BJ (cell line): ENCODE measurements around the gene R3HDM4. TPM values are rescaled to one million over a fixed set of nuclear protein-coding genes. Genes with fewer than 3 reads are reported as not detected.
"Not testable (repeated sequence)": the region's sequence is repeated elsewhere in the genome, so short reads cannot be mapped to it uniquely, and the experiment has no call there.

Source experiments
- CTCF ChIA-PET: fragments of 350-600 bp; formaldehyde crosslinking; extraction: SDS; loops from one replicate; lab custom pipeline; 2021; ENCODE audit warnings: antibody characterized with exemption, inconsistent platforms; lab: Yijun Ruan, JAX
- POLR2A ChIA-PET: fragments of 300-600 bp; sonication (Branson Sonifier 250); formaldehyde crosslinking; extraction: SDS; loops from one replicate; lab custom pipeline; 2021; ENCODE audit warnings: antibody characterized with exemption; lab: Charles Lee
- DNase-seq: peaks from one replicate; pipeline ENCODE4 v3.0.0-alpha.2; 2011; ENCODE audit warnings: low read depth
- H3K27me3 ChIP-seq: 2 replicates; pipeline ENCODE4 v1.6.0; 2011; ENCODE audit warnings: low read length; ENCODE audit not compliant: control insufficient read depth, insufficient read depth
- H3K36me3 ChIP-seq: 2 replicates; pipeline ENCODE4 v1.5.1; 2011; ENCODE audit warnings: low read length; ENCODE audit not compliant: control insufficient read depth, insufficient read depth
- H3K4me3 ChIP-seq: 2 replicates; pipeline ENCODE4 v1.5.1; 2011; ENCODE audit warnings: low read depth, mild to moderate bottlenecking, control low read depth, low read length
- CTCF ChIP-seq: IDR thresholded peaks from 2 replicates; pipeline ENCODE4 v1.5.1; 2011; ENCODE audit warnings: low read depth, mild to moderate bottlenecking, control low read depth, inconsistent platforms, low read length, moderate library complexity; ENCODE audit not compliant: insufficient read depth
- polyA plus RNA-seq: library from polyadenylated mRNA; depleted of rRNA; stranded (reverse); fragments of >200 nt; gene quantifications from 2 replicates; pipeline ENCODE4 v1.2.3, GENCODE V29; 2011

R3HDM4 gene
- polyA plus RNA-seq, 1 experiment, result 46.6 TPM

- Histone ChIP-seq H3K4me3 (no peak overlapping the region), H3K27me3 (no peaks in the 10 kb centered on the region), H3K36me3 (peaks cover 43% of the 10 kb centered on the region)
- no peak for DNase-seq
- no peak for TF ChIP-seq CTCF
- POLR2A ChIA-PET, result no interaction called here
- CTCF ChIA-PET, result no interaction called here
Observed at GRCh38 chr19:882871-883497, 30.0 kb downstream of the R3HDM4 start.

- POLR2A ChIA-PET, result no interaction called here
- no peak for DNase-seq
- TF ChIP-seq CTCF, result no peak
- H3K27me3 ChIP-seq, result no peaks in the 10 kb centered on the region
- H3K4me3 ChIP-seq, result no peak overlapping the region
- CTCF ChIA-PET, result no interaction called here
- peaks cover 48% of the 10 kb centered on the region for H3K36me3 ChIP-seq
Observed at GRCh38 chr19:881385-882071, 31.5 kb downstream of the R3HDM4 start.

DNA sequence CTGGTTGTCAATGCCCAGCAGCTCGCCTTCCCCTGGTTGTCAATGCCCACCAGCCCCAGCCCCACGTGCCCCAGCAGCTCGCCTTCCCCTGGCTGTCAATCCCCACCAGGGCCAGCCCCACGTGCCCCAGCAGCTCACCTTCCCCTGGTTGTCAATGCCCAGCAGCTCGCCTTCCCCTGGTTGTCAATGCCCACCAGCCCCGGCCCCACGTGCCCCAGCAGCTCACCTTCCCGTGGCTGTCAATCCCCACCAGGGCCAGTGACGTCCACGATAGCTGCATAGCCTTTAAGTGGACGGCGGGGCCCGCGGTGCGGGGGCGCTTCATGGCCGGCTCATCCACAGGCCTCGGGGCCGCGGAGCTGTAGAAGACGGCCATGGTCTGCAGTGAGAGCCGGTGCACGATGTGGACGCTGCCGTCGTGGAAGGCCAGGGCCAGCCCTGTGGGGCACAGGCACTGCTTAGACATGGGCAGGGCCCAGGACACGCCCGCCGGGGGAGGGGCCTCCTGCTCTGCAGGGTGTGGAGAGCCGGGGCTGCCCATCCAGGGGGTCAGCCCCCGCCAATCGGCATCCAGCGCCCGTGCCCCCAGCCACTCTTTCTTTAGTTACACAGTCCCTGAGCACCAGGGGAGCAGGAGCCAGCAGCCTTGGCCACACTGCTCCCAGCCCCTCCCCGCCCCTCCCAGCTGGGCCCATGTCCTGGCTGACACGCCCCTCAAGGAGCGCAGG is 33.1 kb downstream of the R3HDM4 start:
- ChIA-PET POLR2A (no interaction called here), CTCF (interaction anchor here (0.6 to 1.4 kb wide), 3 partner anchors 15 to 109 kb away, joined by 4 to 6 read pairs (median 4); partner anchors contain the start of gene KISS1R)
- Histone ChIP-seq H3K36me3 (peaks cover 39% of the 10 kb centered on the region), H3K27me3 (no peaks in the 10 kb centered on the region), H3K4me3 (no peak overlapping the region)
- TF ChIP-seq CTCF, result no peak
- no peak for DNase-seq

GRCh38 chr19:878751-879561 is 34.1 kb downstream of the R3HDM4 start:
- POLR2A ChIA-PET, H3K27me3 ChIP-seq, H3K4me3 ChIP-seq, DNase-seq: not testable (repeated sequence)
- CTCF ChIA-PET, result interaction anchor here (0.6 to 1.5 kb wide), 6 partner anchors 14 to 108 kb away, joined by 3 to 6 read pairs (median 4); partner anchors contain the start of genes KISS1R, MED16 and RNU6-9
- peaks cover 33% of the 10 kb centered on the region for H3K36me3 ChIP-seq

DNA sequence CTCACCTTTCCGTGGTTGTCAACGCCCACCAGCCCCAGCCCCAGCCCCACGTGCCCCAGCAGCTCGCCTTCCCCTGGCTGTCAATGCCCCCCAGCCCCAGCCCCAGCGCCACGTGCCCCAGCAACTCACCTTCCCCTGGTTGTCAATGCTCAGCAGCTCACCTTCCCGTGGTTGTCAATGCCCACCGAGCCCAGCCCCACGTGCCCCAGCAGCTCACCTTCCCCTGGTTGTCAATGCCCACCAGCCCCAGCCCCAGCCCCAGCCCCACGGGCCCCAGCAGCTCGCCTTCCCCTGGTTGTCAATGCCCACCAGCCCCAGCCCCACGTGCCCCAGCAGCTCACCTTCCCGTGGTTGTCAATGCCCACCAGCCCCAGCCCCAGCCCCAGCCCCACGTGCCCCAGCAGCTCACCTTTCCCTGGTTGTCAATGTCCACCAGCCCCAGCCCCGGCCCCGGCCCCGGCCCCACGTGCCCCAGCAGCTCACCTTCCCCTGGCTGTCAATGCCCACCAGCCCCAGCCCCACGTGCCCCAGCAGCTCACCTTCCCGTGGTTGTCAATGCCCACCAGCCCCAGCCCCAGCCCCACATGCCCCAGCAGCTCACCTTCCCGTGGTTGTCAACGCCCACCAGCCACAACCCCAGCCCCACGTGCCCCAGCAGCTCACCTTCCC is 34.9 kb downstream of the R3HDM4 start:
- H3K27me3 ChIP-seq, H3K4me3 ChIP-seq, DNase-seq, POLR2A ChIA-PET: not testable (repeated sequence)
- CTCF ChIA-PET, result interaction anchor here (1.5 kb wide), 1 partner anchor 14 kb away, joined by 5 read pairs; no protein-coding TSS in a partner anchor
- peaks cover 30% of the 10 kb centered on the region for H3K36me3 ChIP-seq
